GM12878 (cell line): ENCODE measurements around the gene NTM. TPM values are rescaled to one million over a fixed set of nuclear protein-coding genes. Genes with fewer than 3 reads are reported as not detected.

Experiments used
- ATAC-seq: fragments of 200-7000 bp; cut with Tn5 transposase; 3 replicates; pipeline ENCODE4 v1.9.1; 2020; ENCODE audit warnings: mild to moderate bottlenecking, moderate library complexity
- BruUV-seq: library from RNA; stranded (reverse); fragments of 400-500 nt; replicated peaks from 2 replicates; lab custom pipeline; 2021; lab: Mats Ljungman, UMichigan
- CTCF ChIA-PET: fragments of 300-600 bp; sonication (Branson Sonifier 250); formaldehyde crosslinking; extraction: SDS; loops from one replicate; lab custom pipeline; 2021; ENCODE audit warnings: inconsistent platforms; lab: Yijun Ruan, JAX
- POLR2A ChIA-PET: fragments of 350-600 bp; formaldehyde crosslinking; extraction: SDS; loops from one replicate; lab custom pipeline; 2021; ENCODE audit warnings: inconsistent platforms; lab: Charles Lee
- RAD21 ChIA-PET: fragments of 300-600 bp; sonication (Branson Sonifier 250); formaldehyde crosslinking; loops from one replicate; lab custom pipeline; 2023; ENCODE audit warnings: antibody characterized with exemption; ENCODE audit not compliant: unreplicated experiment; lab: Charles Lee
- SMC1A ChIA-PET: fragments of 300-600 bp; sonication (Branson Sonifier 250); formaldehyde crosslinking; loops from one replicate; lab custom pipeline; 2023; ENCODE audit not compliant: unreplicated experiment, uncharacterized antibody; lab: Charles Lee
- DNase-seq: peaks from one replicate; pipeline ENCODE4 v3.0.0-alpha.2; 2011; ENCODE audit warnings: low read depth, low spot score
- FAIRE-seq: peaks from 3 replicates; lab custom pipeline; 2011; peaks lifted over from hg19 to GRCh38; lab: Jason Lieb, UNC
- H2AFZ ChIP-seq: 2 replicates; pipeline ENCODE4 v1.6.0; 2011; ENCODE audit warnings: low read depth, low read length, control low read depth; ENCODE audit not compliant: control insufficient read depth
- H3K27ac ChIP-seq: 2 replicates; pipeline ENCODE4 v1.5.1; 2011; ENCODE audit warnings: control low read depth; ENCODE audit not compliant: control insufficient read depth, insufficient read depth
- H3K27me3 ChIP-seq, 2 experiments: replicated peaks in 1 of 2; 2 replicates each; pipeline versions ENCODE4 v1.6.0 to v1.6.1; 2011; ENCODE audit warnings: low read length in 1 of 2; ENCODE audit not compliant: control insufficient read depth in 2 of 2, insufficient read depth in 2 of 2
- H3K36me3 ChIP-seq, 2 experiments: 2 replicates each; pipeline ENCODE4 v1.5.1; 2011; ENCODE audit warnings: low read length in 1 of 2; ENCODE audit not compliant: control insufficient read depth in 2 of 2, insufficient read depth in 2 of 2
- H3K4me1 ChIP-seq: 2 replicates; pipeline ENCODE4 v1.6.1; 2011; ENCODE audit warnings: mild to moderate bottlenecking, low read length, moderate library complexity, mixed read lengths; ENCODE audit not compliant: control insufficient read depth, insufficient read depth
- H3K4me2 ChIP-seq: 2 replicates; pipeline ENCODE4 v1.6.0; 2011; ENCODE audit warnings: control low read depth; ENCODE audit not compliant: control insufficient read depth, insufficient read depth
- H3K4me3 ChIP-seq: fragments of 200-600 bp; sonication (generic); 2 replicates; pipeline ENCODE4 v1.5.1; 2016
- H3K79me2 ChIP-seq: 2 replicates; pipeline ENCODE4 v1.6.0; 2011; ENCODE audit warnings: low read length; ENCODE audit not compliant: control insufficient read depth, insufficient read depth
- H3K9ac ChIP-seq: 2 replicates; pipeline ENCODE4 v1.8.0; 2011; ENCODE audit warnings: low read length, control low read depth, mixed read lengths; ENCODE audit not compliant: control insufficient read depth, insufficient read depth
- H3K9me3 ChIP-seq: replicated peaks from 3 replicates; pipeline ENCODE4 v1.5.1; 2011; ENCODE audit warnings: mild to moderate bottlenecking, low read length; ENCODE audit not compliant: control insufficient read depth, insufficient read depth
- H4K20me1 ChIP-seq: 2 replicates; pipeline ENCODE4 v1.6.0; 2011; ENCODE audit not compliant: control insufficient read depth, insufficient read depth
- BMI1 ChIP-seq: fragments of 450-650 bp; IDR thresholded peaks from 2 replicates; pipeline ENCODE4 v1.6.1; 2016; ENCODE audit warnings: mild to moderate bottlenecking, moderate library complexity, borderline replicate concordance
- CREM ChIP-seq: IDR thresholded peaks from 2 replicates; pipeline ENCODE4 v1.6.1; 2014; ENCODE audit warnings: antibody characterized with exemption, low read depth
- HCFC1 ChIP-seq: fragments of 150-350 bp; IDR thresholded peaks from 2 replicates; pipeline ENCODE4 v1.6.1; 2014; ENCODE audit warnings: low read length
- IKZF1 ChIP-seq: fragments of 450-650 bp; conservative IDR thresholded peaks from 2 replicates; pipeline ENCODE4 v1.6.1; 2017; ENCODE audit warnings: antibody characterized with exemption, mild to moderate bottlenecking
- IKZF2 ChIP-seq, 2 experiments: fragments of 450-650 bp; IDR thresholded peaks; 2 replicates each; pipeline ENCODE4 v1.6.1; 2017; ENCODE audit warnings: mild to moderate bottlenecking in 2 of 2, moderate library complexity in 2 of 2
- MEF2B ChIP-seq: fragments of 450-650 bp; IDR thresholded peaks from 2 replicates; pipeline ENCODE4 v1.6.1; 2018; ENCODE audit warnings: mild to moderate bottlenecking, moderate library complexity; ENCODE audit not compliant: partially characterized antibody, poor library complexity, severe bottlenecking
- NRF1 ChIP-seq: conservative IDR thresholded peaks from 2 replicates; pipeline ENCODE4 v1.6.1; 2011; ENCODE audit warnings: mild to moderate bottlenecking, low read depth, low read length, improper control_type of control experiment
- RCOR1 ChIP-seq: conservative IDR thresholded peaks from 2 replicates; pipeline ENCODE4 v1.6.1; 2012; ENCODE audit warnings: low read depth, low read length, improper control_type of control experiment
- SREBF1 ChIP-seq: IDR thresholded peaks from 2 replicates; pipeline ENCODE4 v1.6.1; 2012; ENCODE audit warnings: mild to moderate bottlenecking, low read length
- ZSCAN29 ChIP-seq: fragments of 450-650 bp; IDR thresholded peaks from 2 replicates; pipeline ENCODE4 v1.6.1; 2017; ENCODE audit warnings: mild to moderate bottlenecking, moderate library complexity
- WGBS: methylation state at CpG from one replicate; pipeline ENCODE4 v1.1.6; 2016; ENCODE audit warnings: low lambda C conversion rate; ENCODE audit not compliant: insufficient replicate concordance, insufficient coverage; ENCODE audit errors: missing lambda C conversion rate; 5-methylcytosine and 5-hydroxymethylcytosine counted together
- in situ Hi-C: fragments of 300-500 bp; cut with MboI; formaldehyde crosslinking; loops from 9 replicates; pipeline ENCODE4 v1.14.3; 2018; ENCODE audit warnings: mixed read lengths
- intact Hi-C: fragments of 100-400 bp; cut with micrococcal nuclease; formaldehyde crosslinking; loops from one replicate; pipeline ENCODE4 v1.14.2; 2022; ENCODE audit not compliant: unreplicated experiment
- polyA plus RNA-seq, 11 experiments: library from polyadenylated mRNA; depleted of rRNA in 4 of 11; unstranded in 6 of 11; stranded (reverse) in 5 of 11; fragments of >200 nt; fragmentation: Nextera tagmentation in 4 of 11; fragmentation: Illumina TruSeq in 1 of 11; extraction: Ambion mirVana in 4 of 11; extraction: Trizol in 1 of 11; gene quantifications; 1 replicate in 1 of 11; 2 replicates in 10 of 11; pipeline versions ENCODE4 v1.2.1 to v1.2.3, GENCODE V29; 2011 to 2016; ENCODE audit warnings: inconsistent platforms in 2 of 11, missing spikeins in 2 of 11, low read depth in 1 of 11
- total RNA-seq, 4 experiments: library from RNA; depleted of rRNA in 3 of 4; stranded (reverse); fragments of >200 nt in 3 of 4; fragmentation: Illumina TruSeq in 1 of 4; extraction: Trizol in 1 of 4; gene quantifications; 2 replicates each; pipeline versions ENCODE4 v1.2.1 to v1.2.3, GENCODE V29; 2013 to 2021
- TF ChIP-seq, protein P1 (sequence below): fragments of 450-650 bp; formaldehyde crosslinking; IDR thresholded peaks from 2 replicates; pipeline ENCODE4 v1.4.0; 2020; ENCODE audit warnings: mild to moderate bottlenecking, moderate library complexity
- TF ChIP-seq, protein P2 (sequence below): fragments of 150-350 bp; IDR thresholded peaks from 2 replicates; pipeline ENCODE4 v1.6.1; 2014; ENCODE audit warnings: mild to moderate bottlenecking, low read depth, low read length
- TF ChIP-seq, protein P3 (sequence below): fragments of 450-650 bp; IDR thresholded peaks from 2 replicates; pipeline ENCODE4 v1.6.1; 2017; ENCODE audit warnings: mild to moderate bottlenecking, moderate library complexity

Gene NTM
- total and polyA plus RNA-seq, 10 of the 15 experiments (the other 5 are each of a cell fraction or from before 2014, with no cell fraction given), result not detected

DNA sequence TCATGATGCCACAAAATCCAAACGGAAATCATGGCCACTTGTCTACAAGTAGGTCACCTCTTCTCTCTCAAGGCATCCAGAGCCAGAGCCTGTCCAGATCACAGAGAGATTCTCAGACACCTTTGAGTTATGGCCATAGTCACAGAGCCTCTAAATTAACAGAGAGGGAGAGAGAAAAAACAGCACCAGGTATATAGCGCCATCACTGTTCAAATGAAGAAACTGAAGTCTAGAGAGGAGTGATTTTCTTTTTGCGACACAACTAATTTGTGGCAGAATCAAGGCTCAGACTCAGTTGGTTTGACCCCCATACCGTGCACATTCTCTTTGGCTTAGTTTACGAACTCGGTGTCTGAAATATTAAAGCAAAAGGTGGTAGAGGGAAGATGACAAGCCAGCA, 512.9 kb downstream of the NTM start (continued):
- TF ChIP-seq, protein P1, sequence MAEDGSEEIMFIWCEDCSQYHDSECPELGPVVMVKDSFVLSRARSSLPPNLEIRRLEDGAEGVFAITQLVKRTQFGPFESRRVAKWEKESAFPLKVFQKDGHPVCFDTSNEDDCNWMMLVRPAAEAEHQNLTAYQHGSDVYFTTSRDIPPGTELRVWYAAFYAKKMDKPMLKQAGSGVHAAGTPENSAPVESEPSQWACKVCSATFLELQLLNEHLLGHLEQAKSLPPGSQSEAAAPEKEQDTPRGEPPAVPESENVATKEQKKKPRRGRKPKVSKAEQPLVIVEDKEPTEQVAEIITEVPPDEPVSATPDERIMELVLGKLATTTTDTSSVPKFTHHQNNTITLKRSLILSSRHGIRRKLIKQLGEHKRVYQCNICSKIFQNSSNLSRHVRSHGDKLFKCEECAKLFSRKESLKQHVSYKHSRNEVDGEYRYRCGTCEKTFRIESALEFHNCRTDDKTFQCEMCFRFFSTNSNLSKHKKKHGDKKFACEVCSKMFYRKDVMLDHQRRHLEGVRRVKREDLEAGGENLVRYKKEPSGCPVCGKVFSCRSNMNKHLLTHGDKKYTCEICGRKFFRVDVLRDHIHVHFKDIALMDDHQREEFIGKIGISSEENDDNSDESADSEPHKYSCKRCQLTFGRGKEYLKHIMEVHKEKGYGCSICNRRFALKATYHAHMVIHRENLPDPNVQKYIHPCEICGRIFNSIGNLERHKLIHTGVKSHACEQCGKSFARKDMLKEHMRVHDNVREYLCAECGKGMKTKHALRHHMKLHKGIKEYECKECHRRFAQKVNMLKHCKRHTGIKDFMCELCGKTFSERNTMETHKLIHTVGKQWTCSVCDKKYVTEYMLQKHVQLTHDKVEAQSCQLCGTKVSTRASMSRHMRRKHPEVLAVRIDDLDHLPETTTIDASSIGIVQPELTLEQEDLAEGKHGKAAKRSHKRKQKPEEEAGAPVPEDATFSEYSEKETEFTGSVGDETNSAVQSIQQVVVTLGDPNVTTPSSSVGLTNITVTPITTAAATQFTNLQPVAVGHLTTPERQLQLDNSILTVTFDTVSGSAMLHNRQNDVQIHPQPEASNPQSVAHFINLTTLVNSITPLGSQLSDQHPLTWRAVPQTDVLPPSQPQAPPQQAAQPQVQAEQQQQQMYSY (CRISPR knock-in tag), result no peak
- TF ChIP-seq SREBF1, result no peak
- TF ChIP-seq BMI1, result no peak
- TF ChIP-seq, protein P2, sequence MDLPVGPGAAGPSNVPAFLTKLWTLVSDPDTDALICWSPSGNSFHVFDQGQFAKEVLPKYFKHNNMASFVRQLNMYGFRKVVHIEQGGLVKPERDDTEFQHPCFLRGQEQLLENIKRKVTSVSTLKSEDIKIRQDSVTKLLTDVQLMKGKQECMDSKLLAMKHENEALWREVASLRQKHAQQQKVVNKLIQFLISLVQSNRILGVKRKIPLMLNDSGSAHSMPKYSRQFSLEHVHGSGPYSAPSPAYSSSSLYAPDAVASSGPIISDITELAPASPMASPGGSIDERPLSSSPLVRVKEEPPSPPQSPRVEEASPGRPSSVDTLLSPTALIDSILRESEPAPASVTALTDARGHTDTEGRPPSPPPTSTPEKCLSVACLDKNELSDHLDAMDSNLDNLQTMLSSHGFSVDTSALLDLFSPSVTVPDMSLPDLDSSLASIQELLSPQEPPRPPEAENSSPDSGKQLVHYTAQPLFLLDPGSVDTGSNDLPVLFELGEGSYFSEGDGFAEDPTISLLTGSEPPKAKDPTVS, result no peak

DNA sequence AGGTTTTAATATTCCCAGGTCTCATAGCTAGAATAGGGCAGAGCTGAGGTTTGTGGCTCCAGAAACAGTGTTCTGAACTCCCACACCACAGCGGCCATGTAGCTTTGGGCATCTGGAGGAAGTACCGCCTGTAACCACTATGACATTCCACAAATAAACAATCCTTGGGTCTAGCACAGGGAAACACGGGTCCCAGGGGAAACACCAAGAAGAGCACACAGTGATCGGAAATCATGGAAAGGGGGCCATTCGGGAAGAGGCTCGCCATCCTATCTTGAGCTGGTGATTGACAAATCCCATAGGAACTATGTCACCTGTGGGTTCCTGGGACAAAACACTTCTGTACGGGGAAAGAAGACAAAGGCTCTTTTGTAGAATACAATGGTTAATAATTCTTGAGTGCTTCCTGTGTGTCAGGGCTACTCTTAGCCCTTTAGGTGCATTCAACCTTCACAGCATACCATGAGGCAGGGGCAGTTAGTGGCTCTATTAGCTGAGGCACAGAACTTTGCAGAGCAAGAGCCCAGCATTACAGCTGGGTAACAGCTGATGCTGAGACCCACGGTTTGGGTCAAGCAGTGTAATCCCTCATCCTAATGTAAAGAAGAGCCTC, 514.2 kb downstream of the NTM start:
- 38% methylated on average over 8 of the region's 8 CpGs for WGBS
- SMC1A ChIA-PET, result interaction anchor here (0.9 to 5.0 kb wide), 8 partner anchors 8 to 142 kb away, joined by 3 to 43 read pairs (median 4); no protein-coding TSS in a partner anchor
- Histone ChIP-seq H2AFZ (no peak overlapping the region), H3K4me1 (peaks cover 15% of the 10 kb centered on the region), H3K27ac (no peak overlapping the region), H3K4me2 (no peak overlapping the region), H3K9ac (no peak overlapping the region), H3K4me3 (no peak overlapping the region), H3K36me3 (no peaks in the 10 kb centered on the region), H4K20me1 (no peaks in the 10 kb centered on the region), H3K27me3 (no peaks in the 10 kb centered on the region), H3K9me3 (no peaks in the 10 kb centered on the region), H3K79me2 (no peaks in the 10 kb centered on the region)
- in situ Hi-C loops (loop anchor here (10.0 kb wide), 1 partner anchor 470 kb away; no protein-coding TSS in a partner anchor), intact Hi-C loops (no loop called here)
- POLR2A ChIA-PET, result no interaction called here
- no TSS peak for BruUV-seq
- RAD21 ChIA-PET, result interaction anchor here (1.5 to 12.4 kb wide), 2 partner anchors 8 to 15 kb away, joined by 4 to 136 read pairs; no protein-coding TSS in a partner anchor
- CTCF ChIA-PET, result interaction anchor here (0.7 to 17.6 kb wide), 7 partner anchors 9 to 144 kb away, joined by 3 to 215 read pairs (median 3); no protein-coding TSS in a partner anchor
- DNase-seq (no peak), FAIRE-seq (no peak), ATAC-seq (peak; percentile 56)
- TF ChIP-seq IKZF2 (IDR thresholded peaks at IDR 0.05) (peak; percentile 66; a peak in 2 of 4 replicates), HCFC1 (no peak), NRF1 (no peak), IKZF1 (peak; percentile 58), ZSCAN29 (no peak), CREM (no peak), MEF2B (peak; percentile 33), RCOR1 (no peak)
- TF ChIP-seq, protein P3, sequence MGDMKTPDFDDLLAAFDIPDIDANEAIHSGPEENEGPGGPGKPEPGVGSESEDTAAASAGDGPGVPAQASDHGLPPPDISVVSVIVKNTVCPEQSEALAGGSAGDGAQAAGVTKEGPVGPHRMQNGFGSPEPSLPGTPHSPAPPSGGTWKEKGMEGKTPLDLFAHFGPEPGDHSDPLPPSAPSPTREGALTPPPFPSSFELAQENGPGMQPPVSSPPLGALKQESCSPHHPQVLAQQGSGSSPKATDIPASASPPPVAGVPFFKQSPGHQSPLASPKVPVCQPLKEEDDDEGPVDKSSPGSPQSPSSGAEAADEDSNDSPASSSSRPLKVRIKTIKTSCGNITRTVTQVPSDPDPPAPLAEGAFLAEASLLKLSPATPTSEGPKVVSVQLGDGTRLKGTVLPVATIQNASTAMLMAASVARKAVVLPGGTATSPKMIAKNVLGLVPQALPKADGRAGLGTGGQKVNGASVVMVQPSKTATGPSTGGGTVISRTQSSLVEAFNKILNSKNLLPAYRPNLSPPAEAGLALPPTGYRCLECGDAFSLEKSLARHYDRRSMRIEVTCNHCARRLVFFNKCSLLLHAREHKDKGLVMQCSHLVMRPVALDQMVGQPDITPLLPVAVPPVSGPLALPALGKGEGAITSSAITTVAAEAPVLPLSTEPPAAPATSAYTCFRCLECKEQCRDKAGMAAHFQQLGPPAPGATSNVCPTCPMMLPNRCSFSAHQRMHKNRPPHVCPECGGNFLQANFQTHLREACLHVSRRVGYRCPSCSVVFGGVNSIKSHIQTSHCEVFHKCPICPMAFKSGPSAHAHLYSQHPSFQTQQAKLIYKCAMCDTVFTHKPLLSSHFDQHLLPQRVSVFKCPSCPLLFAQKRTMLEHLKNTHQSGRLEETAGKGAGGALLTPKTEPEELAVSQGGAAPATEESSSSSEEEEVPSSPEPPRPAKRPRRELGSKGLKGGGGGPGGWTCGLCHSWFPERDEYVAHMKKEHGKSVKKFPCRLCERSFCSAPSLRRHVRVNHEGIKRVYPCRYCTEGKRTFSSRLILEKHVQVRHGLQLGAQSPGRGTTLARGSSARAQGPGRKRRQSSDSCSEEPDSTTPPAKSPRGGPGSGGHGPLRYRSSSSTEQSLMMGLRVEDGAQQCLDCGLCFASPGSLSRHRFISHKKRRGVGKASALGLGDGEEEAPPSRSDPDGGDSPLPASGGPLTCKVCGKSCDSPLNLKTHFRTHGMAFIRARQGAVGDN, result 0 out of 2 replicates have a peak, but pooled peaks have one; percentile 27
